ENCODE results near the gene CACNA2D3. TPM values are rescaled to one million over a fixed set of nuclear protein-coding genes. Genes with fewer than 3 reads are reported as not detected.

Gene CACNA2D3
- total RNA-seq, 1 donor from 2014 or later: 21.2 TPM

DNA sequence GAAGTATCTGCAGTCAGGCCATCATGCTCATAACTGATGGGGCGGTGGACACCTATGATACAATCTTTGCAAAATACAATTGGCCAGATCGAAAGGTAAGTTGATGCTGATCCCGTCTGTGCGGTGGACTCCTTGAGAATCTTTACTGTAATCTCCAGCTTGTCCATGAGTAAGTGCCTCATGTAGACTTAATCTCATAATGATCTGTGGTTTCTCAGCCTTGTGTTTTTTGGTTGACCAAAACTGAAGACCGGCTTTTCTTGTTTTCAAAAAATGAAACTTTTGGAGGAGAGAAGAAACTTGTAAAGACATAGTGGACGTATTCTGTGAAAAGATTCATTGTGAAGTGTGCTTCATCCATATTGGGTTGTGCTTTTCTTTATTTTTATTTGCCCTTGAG lies 519.8 kb downstream of the CACNA2D3 start:
- no peak for DNase-seq

DNA sequence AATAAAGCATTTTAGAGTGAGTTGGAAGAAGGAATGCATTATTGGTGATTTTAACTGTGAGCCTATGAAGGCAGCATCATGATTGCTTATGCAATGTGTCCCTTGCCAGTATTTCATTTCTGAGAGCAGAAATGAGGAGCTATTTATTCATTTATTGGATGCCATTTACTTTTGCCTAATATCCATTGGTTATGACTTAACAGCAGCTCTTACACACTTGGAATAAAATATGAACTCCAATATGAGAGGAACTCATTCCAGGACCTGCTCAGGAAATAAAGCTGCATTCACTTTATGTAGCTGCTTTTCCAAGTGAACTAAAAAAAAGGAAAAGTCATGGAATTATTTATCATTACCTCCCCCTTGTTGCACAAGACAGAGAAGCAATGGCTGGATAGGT lies 525.4 kb downstream of the CACNA2D3 start:
- Histone ChIP-seq H3K9me3 (replicated peaks) (peaks cover 13% of the 10 kb centered on the region), H3K36me3 (peaks cover 4% of the 10 kb centered on the region), H3K27me3 (ENCODE audit: low read depth) (no peaks in the 10 kb centered on the region), H3K4me3 (no peak overlapping the region), H3K27ac (replicated peaks) (no peak overlapping the region), H3K4me1 (no peaks in the 10 kb centered on the region)
- DNase-seq: no peak
- TF ChIP-seq, protein P1, sequence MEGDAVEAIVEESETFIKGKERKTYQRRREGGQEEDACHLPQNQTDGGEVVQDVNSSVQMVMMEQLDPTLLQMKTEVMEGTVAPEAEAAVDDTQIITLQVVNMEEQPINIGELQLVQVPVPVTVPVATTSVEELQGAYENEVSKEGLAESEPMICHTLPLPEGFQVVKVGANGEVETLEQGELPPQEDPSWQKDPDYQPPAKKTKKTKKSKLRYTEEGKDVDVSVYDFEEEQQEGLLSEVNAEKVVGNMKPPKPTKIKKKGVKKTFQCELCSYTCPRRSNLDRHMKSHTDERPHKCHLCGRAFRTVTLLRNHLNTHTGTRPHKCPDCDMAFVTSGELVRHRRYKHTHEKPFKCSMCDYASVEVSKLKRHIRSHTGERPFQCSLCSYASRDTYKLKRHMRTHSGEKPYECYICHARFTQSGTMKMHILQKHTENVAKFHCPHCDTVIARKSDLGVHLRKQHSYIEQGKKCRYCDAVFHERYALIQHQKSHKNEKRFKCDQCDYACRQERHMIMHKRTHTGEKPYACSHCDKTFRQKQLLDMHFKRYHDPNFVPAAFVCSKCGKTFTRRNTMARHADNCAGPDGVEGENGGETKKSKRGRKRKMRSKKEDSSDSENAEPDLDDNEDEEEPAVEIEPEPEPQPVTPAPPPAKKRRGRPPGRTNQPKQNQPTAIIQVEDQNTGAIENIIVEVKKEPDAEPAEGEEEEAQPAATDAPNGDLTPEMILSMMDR (IDR thresholded peaks at IDR 0.05; ENCODE audit: borderline replicate concordance): no peak
- intact Hi-C loops (cut with micrococcal nuclease): no loop called here

More for the DNA sequence above, 519.8 kb downstream of the CACNA2D3 start:
- no peaks in the 10 kb centered on the region for H3K4me1 ChIP-seq
- H3K36me3 ChIP-seq: peaks cover 4% of the 10 kb centered on the region
- peaks cover 6% of the 10 kb centered on the region for H3K9me3 ChIP-seq (replicated peaks)
- H3K27me3 ChIP-seq (ENCODE audit: low read depth): peaks cover 22% of the 10 kb centered on the region
- no peak overlapping the region for H3K4me3 ChIP-seq
- H3K27ac ChIP-seq (replicated peaks): no peak overlapping the region
- TF ChIP-seq, protein P1 (IDR thresholded peaks at IDR 0.05; ENCODE audit: borderline replicate concordance): no peak
- intact Hi-C loops (cut with micrococcal nuclease): no loop called here

DNA sequence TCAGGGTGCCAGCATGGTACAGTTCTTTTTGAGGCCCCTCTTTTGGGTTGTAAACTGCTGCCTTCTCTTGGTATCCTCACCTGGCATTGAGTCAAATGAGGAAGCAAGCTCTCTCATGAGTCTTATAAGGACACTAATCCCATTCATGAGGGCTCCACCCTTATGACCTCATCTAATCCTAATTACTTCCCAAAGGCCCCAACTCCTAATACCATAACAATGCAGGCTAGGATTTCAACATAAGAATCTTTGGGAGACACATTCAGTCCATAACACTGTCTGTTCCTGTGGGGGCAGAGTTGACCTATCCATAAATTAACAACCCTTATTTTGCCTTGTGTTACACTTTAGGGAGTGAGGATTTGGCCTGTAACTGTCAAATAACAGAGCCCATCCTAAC lies 527.2 kb downstream of the CACNA2D3 start:
- TF ChIP-seq, protein P1 (IDR thresholded peaks at IDR 0.05; ENCODE audit: borderline replicate concordance): no peak
- DNase-seq: no peak
- Histone ChIP-seq H3K27me3 (ENCODE audit: low read depth) (no peaks in the 10 kb centered on the region), H3K9me3 (replicated peaks) (peaks cover 13% of the 10 kb centered on the region), H3K4me1 (no peaks in the 10 kb centered on the region), H3K36me3 (peaks cover 4% of the 10 kb centered on the region), H3K4me3 (no peak overlapping the region), H3K27ac (replicated peaks) (no peak overlapping the region)
- intact Hi-C loops (cut with micrococcal nuclease): no loop called here

DNA sequence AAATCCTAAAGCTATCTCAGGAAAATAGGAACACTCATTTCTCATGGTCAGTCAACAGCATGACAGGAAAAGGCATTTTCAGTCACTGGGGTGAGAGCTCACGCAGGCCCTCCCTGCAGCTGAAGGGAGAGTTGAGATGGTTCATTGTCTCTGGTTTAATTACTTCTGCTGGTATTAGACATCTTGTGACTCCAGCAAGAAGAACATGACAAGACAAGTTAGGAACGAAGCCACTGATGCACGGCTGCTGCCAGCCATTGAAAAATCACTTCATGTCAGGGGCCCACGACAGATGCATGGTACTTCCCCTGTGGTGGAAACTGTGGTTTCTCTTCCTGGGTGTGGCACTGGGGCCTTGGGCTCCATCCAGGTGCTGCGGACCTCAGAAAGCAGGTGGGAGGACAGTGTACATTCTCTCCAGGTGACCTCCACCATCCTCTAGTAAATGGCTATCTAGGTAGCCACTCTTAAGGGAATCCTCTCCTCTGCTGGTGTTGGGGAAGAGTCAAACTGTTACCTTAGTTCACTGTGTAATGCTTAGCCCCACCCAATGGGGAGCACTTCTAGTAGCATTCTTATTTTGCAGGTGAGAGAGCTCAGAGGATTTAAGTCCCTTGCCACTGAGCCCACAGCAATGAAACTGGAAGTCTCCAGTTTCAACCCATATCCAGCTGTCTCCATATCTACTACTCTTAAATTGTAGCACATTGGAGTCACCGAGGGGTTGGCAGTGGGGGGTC lies 531.3 kb downstream of the CACNA2D3 start:
- no peak overlapping the region for H3K27ac ChIP-seq (replicated peaks)
- H3K4me1 ChIP-seq: no peaks in the 10 kb centered on the region
- H3K4me3 ChIP-seq: no peak overlapping the region
- TF ChIP-seq, protein P1 (IDR thresholded peaks at IDR 0.05; ENCODE audit: borderline replicate concordance): no peak
- no peaks in the 10 kb centered on the region for H3K36me3 ChIP-seq
- H3K9me3 ChIP-seq (replicated peaks): peaks cover 7% of the 10 kb centered on the region
- intact Hi-C loops (cut with micrococcal nuclease): no loop called here
- no peaks in the 10 kb centered on the region for H3K27me3 ChIP-seq (ENCODE audit: low read depth)
- no peak for DNase-seq

DNA sequence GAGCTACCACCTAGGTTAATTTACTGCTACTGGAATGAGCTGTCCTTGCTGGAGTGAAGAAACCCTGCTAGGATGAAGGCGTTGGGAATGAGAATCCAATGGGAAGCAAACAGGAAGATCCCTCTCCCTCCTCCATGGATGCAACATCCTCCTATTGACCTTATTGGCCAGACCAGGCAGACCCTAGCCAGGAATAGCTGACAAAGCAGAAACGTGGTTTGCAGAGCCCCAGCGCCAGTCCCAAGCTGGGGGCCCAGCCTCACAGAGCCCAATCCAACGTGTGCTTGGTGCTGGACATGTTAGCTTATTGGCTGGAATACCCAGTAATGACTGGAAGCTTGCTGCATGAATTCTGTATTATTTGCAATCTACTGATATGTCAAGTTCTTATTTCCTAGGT lies 532.4 kb downstream of the CACNA2D3 start:
- Histone ChIP-seq H3K9me3 (replicated peaks) (no peaks in the 10 kb centered on the region), H3K27me3 (ENCODE audit: low read depth) (no peaks in the 10 kb centered on the region), H3K27ac (replicated peaks) (no peak overlapping the region), H3K4me1 (no peaks in the 10 kb centered on the region), H3K4me3 (no peak overlapping the region), H3K36me3 (no peaks in the 10 kb centered on the region)
- intact Hi-C loops (cut with micrococcal nuclease): no loop called here
- TF ChIP-seq, protein P1 (IDR thresholded peaks at IDR 0.05; ENCODE audit: borderline replicate concordance): no peak
- DNase-seq: no peak
